Heart left ventricle (tissue), 13 donors: ENCODE data around the gene PSAPL1.

Source experiments
- POLR2A ChIP-seq, 2 donors: fragments of 450-650 bp; IDR thresholded peaks; one replicate each; pipeline ENCODE4 v1.6.1; 2017; ENCODE audit warnings: antibody characterized with exemption in 2 of 2, mild to moderate bottlenecking in 2 of 2, moderate library complexity in 2 of 2
- TF ChIP-seq, protein P1 (sequence below), 12 donors: fragments of 200-600 bp; sonication (generic) in 4 of 12; IDR thresholded peaks; one replicate each; pipeline versions ENCODE4 v1.5.0 to v1.8.0; 2018 to 2022; ENCODE audit warnings: antibody characterized with exemption in 12 of 12, mild to moderate bottlenecking in 5 of 12
- donor health status: ischemic (EF 13 %, LVEDD 7.1; RV severe dilation, severe dysfunction).
- donor health status: DM: no; HTN: yes; CAD: no.
- donor health status: DM: no; HTN: no; CAD: no.
- donor health status: ischemic (EF 25% LVEDD 6.9; RV normal size, moderate dysfunction).
- donor health status: ischemic (EF 25% LVEDD 5.7; RV mildly dilated, moderate dysfunction).
- donor health status: ischemic (EF 35%, LVEDD 5.7; RV mildly dilated, moderate dysfunction).
- donor health status: nonischemic (EF 11% LVEDD 7.7; RV severe dilation, severe dysfunction).
- donor health status: DM: yes; HTN: yes; CAD: no.
- donor health status: PGD.
- donor health status: ischemic (EF 29% LVEDD 5.4; RV normal size, mild dysfunction).
- donor health status: nonischemic (EF 23%, LVEDD 6.1; RV moderate dilation, normal function).

DNA sequence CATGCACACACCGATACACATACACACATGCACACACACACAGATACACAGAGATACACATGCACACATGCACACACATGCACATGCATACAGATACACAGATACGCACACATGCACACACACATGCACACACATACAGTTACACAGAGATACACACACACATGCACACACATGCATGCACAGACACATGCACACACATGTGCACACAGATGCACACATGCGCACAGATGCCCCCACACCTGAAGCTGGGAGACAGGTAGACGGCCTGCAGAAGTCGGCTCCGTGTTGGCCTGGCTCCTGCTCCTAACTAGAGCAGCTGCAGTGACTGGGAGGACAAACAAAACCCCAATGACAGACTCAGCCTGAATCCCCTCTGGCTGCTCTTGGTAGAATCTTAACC lies 46.8 kb downstream of the PSAPL1 start:
- no peak for TF ChIP-seq POLR2A (IDR thresholded peaks at IDR 0.05)
- TF ChIP-seq, protein P1, sequence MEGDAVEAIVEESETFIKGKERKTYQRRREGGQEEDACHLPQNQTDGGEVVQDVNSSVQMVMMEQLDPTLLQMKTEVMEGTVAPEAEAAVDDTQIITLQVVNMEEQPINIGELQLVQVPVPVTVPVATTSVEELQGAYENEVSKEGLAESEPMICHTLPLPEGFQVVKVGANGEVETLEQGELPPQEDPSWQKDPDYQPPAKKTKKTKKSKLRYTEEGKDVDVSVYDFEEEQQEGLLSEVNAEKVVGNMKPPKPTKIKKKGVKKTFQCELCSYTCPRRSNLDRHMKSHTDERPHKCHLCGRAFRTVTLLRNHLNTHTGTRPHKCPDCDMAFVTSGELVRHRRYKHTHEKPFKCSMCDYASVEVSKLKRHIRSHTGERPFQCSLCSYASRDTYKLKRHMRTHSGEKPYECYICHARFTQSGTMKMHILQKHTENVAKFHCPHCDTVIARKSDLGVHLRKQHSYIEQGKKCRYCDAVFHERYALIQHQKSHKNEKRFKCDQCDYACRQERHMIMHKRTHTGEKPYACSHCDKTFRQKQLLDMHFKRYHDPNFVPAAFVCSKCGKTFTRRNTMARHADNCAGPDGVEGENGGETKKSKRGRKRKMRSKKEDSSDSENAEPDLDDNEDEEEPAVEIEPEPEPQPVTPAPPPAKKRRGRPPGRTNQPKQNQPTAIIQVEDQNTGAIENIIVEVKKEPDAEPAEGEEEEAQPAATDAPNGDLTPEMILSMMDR (IDR thresholded peaks at IDR 0.05): no peak
